GM12873 (cell line): ENCODE measurements around the gene CENPQ.

Experiments
- TF ChIP-seq, protein P1 (sequence below): IDR thresholded peaks from 2 replicates; pipeline ENCODE4 v1.5.1; 2012; ENCODE audit warnings: low read depth, mild to moderate bottlenecking, moderate library complexity, low read length, control low read depth; ENCODE audit not compliant: insufficient read depth; ENCODE audit errors: missing control alignments

Gene CENPQ

DNA sequence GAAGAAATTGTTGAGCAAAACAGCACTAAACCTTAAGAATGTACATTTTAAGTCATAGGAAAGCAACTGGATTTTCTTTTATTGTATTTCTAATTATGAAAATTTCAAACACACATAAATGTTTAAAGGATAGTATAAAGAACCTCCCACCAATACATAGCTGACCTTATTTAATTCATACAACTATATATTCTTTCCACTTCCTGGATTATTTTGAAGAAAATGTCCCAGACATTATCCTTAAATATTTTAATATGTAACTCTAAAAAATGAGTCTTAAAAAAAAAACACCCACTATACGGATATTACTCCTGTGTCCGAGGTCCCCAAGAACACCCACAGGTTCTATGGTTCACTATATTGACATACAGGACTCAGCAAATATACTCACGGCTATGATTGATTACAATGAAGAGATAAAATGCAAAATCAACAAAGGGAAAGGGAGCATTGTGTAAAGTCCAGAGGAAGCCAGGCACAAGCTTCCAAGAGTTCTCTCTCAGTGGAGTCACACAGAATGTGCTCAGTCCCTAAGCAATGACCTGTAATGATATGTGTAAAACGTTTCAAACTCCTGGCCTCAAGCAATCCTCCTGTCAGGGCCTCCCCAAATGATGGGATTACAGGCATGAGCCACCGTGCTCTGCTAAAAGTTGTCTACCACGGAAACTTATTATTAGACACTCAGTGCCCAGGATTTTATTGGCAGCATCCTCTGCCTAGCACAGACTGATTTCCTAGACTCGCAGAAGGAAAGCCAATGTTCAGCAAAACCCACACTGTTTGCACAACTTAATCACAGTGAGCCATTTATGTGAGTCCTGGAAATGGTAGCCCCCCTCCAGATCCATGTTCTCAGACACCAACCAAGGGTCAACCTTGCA lies 59.8 kb downstream of the CENPQ start:
- TF ChIP-seq, protein P1, sequence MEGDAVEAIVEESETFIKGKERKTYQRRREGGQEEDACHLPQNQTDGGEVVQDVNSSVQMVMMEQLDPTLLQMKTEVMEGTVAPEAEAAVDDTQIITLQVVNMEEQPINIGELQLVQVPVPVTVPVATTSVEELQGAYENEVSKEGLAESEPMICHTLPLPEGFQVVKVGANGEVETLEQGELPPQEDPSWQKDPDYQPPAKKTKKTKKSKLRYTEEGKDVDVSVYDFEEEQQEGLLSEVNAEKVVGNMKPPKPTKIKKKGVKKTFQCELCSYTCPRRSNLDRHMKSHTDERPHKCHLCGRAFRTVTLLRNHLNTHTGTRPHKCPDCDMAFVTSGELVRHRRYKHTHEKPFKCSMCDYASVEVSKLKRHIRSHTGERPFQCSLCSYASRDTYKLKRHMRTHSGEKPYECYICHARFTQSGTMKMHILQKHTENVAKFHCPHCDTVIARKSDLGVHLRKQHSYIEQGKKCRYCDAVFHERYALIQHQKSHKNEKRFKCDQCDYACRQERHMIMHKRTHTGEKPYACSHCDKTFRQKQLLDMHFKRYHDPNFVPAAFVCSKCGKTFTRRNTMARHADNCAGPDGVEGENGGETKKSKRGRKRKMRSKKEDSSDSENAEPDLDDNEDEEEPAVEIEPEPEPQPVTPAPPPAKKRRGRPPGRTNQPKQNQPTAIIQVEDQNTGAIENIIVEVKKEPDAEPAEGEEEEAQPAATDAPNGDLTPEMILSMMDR, result no peak

GRCh38 chr6:49523901-49524300 lies 60.7 kb downstream of the CENPQ start:
- TF ChIP-seq, protein P1, result no peak

- TF ChIP-seq, protein P1, result no peak
Observed at GRCh38 chr6:49524541-49524940, 61.4 kb downstream of the CENPQ start.

- TF ChIP-seq, protein P1, result no peak
Observed at GRCh38 chr6:49526598-49526997, 63.4 kb downstream of the CENPQ start.

DNA sequence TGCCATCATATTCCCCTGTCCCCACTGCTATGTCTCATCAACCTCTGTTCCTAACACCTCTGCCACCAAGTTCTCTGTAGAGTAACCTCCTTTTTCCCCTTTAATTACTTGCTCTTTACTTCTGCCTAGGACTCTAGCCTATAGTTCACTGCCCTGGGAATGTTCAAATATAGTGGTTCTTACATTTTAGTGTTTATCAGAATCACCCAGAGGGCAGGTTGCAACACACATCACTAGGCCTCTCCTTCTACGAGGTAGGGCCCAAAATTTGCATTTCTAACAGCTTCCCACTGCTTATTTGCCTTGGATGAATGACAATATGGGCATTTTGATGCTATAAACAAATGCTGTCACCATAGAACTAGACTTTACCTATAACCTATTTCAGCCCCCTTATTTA lies 64.2 kb downstream of the CENPQ start:
- TF ChIP-seq, protein P1, result no peak

GRCh38 chr6:49528571-49528970 lies 65.4 kb downstream of the CENPQ start:
- TF ChIP-seq, protein P1, result no peak

- TF ChIP-seq, protein P1, result no peak
Observed at GRCh38 chr6:49530141-49530776, 67.1 kb downstream of the CENPQ start.
